BJ (cell line): ENCODE measurements around the gene UCHL3. TPM values are rescaled to one million over a fixed set of nuclear protein-coding genes. Genes with fewer than 3 reads are reported as not detected.

ENCODE experiments used
- CTCF ChIA-PET: fragments of 350-600 bp; formaldehyde crosslinking; extraction: SDS; loops from one replicate; lab custom pipeline; 2021; ENCODE audit warnings: antibody characterized with exemption, inconsistent platforms; lab: Yijun Ruan, JAX
- POLR2A ChIA-PET: fragments of 300-600 bp; sonication (Branson Sonifier 250); formaldehyde crosslinking; extraction: SDS; loops from one replicate; lab custom pipeline; 2021; ENCODE audit warnings: antibody characterized with exemption; lab: Charles Lee
- DNase-seq: peaks from one replicate; pipeline ENCODE4 v3.0.0-alpha.2; 2011; ENCODE audit warnings: low read depth
- H3K27me3 ChIP-seq: 2 replicates; pipeline ENCODE4 v1.6.0; 2011; ENCODE audit warnings: low read length; ENCODE audit not compliant: control insufficient read depth, insufficient read depth
- H3K36me3 ChIP-seq: 2 replicates; pipeline ENCODE4 v1.5.1; 2011; ENCODE audit warnings: low read length; ENCODE audit not compliant: control insufficient read depth, insufficient read depth
- H3K4me3 ChIP-seq: 2 replicates; pipeline ENCODE4 v1.5.1; 2011; ENCODE audit warnings: low read depth, mild to moderate bottlenecking, control low read depth, low read length
- polyA plus RNA-seq: library from polyadenylated mRNA; depleted of rRNA; stranded (reverse); fragments of >200 nt; gene quantifications from 2 replicates; pipeline ENCODE4 v1.2.3, GENCODE V29; 2011
- TF ChIP-seq, protein P1 (sequence below): IDR thresholded peaks from 2 replicates; pipeline ENCODE4 v1.5.1; 2011; ENCODE audit warnings: low read depth, mild to moderate bottlenecking, control low read depth, inconsistent platforms, low read length, moderate library complexity; ENCODE audit not compliant: insufficient read depth

The UCHL3 gene
- polyA plus RNA-seq, 1 experiment = 24.4 TPM

DNA sequence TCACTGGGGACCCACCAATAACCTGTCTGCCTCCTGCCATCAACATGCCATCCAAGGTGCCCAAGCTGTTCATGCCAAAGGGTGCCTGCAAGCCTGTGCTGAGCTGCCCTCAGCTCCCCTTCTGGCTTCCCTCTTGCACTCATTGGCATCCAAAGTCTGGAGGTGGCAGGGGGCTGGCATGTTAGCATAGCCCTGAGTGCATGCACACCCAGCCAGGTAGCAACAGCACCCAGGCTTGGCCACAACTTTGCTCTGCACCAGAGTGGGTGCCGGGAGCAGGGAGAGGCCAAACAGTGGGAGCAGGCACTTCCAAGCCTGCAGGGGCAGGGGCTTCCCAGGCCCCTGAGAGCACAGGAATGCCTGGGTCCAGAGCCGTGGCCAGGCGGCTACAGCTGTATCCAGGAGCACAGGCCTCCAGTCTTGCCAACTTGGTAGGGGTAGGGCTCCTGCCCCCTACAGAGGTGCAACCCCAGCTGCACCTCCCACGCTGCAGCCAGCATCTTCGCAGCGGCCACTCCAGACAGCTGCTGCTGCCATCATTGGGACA is 41.5 kb upstream of the UCHL3 start:
- Histone ChIP-seq H3K36me3 (no peaks in the 10 kb centered on the region), H3K27me3 (no peaks in the 10 kb centered on the region), H3K4me3 (no peak overlapping the region)
- CTCF ChIA-PET = no interaction called here
- POLR2A ChIA-PET = no interaction called here
- DNase-seq = no peak
- TF ChIP-seq, protein P1, sequence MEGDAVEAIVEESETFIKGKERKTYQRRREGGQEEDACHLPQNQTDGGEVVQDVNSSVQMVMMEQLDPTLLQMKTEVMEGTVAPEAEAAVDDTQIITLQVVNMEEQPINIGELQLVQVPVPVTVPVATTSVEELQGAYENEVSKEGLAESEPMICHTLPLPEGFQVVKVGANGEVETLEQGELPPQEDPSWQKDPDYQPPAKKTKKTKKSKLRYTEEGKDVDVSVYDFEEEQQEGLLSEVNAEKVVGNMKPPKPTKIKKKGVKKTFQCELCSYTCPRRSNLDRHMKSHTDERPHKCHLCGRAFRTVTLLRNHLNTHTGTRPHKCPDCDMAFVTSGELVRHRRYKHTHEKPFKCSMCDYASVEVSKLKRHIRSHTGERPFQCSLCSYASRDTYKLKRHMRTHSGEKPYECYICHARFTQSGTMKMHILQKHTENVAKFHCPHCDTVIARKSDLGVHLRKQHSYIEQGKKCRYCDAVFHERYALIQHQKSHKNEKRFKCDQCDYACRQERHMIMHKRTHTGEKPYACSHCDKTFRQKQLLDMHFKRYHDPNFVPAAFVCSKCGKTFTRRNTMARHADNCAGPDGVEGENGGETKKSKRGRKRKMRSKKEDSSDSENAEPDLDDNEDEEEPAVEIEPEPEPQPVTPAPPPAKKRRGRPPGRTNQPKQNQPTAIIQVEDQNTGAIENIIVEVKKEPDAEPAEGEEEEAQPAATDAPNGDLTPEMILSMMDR = no peak

DNA sequence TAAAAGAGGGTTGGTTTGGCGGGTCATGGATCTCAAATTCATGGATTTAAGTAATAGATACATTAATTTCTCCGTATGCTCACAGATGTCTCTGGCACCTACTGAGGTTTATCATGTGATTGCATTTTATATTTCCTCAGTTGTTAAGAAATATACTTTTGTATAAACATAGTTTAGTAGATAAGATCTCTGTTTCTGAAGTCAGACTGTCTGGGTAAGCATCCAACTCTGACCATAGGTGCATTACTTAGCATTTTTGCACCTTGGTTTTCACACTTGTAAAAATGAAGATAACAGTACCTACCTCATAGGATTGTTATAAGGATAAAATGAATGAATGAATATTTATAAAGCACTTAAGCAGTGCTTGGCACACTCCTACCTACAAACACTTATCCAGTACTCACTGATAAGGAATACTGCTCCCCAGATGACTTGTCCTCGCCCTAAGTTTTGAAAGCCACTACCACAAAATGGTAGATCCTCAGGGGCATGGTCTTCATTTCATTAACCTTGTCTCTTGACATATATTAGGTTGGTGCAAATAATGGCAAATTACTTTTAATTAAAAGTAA is 38.5 kb upstream of the UCHL3 start:
- Histone ChIP-seq H3K36me3 (no peaks in the 10 kb centered on the region), H3K27me3 (no peaks in the 10 kb centered on the region), H3K4me3 (no peak overlapping the region)
- TF ChIP-seq, protein P1 = no peak
- no peak for DNase-seq
- CTCF ChIA-PET = interaction anchor here (1.3 kb wide), 1 partner anchor 29 kb away, joined by 5 read pairs; the partner anchor contains the start of gene TBC1D4
- POLR2A ChIA-PET = no interaction called here

DNA sequence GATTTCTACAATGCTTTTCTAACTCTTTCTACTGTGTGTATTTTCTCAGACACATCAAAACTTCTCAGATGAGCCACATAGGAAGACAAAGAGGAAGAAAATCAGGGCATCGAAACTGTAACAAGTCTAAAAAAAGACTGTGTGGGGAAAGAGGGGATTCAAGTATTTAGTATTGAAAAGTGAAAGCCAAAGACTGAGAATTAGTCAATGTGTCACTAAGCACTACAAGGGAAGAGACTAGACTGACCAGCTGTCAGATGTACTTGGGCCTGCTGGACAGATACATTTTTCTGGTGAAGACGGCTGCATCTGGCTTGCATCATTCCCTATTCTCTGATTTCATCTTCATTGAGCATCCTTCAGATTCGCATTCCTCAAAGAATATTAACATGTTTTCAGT is 37.3 kb upstream of the UCHL3 start:
- H3K36me3 ChIP-seq = no peaks in the 10 kb centered on the region
- CTCF ChIA-PET = interaction anchor here (1.2 kb wide), 1 partner anchor 10 kb away, joined by 4 read pairs; no protein-coding TSS in a partner anchor
- H3K27me3 ChIP-seq = no peaks in the 10 kb centered on the region
- H3K4me3 ChIP-seq = no peak overlapping the region
- TF ChIP-seq, protein P1 = no peak
- POLR2A ChIA-PET = no interaction called here
- DNase-seq = no peak

DNA sequence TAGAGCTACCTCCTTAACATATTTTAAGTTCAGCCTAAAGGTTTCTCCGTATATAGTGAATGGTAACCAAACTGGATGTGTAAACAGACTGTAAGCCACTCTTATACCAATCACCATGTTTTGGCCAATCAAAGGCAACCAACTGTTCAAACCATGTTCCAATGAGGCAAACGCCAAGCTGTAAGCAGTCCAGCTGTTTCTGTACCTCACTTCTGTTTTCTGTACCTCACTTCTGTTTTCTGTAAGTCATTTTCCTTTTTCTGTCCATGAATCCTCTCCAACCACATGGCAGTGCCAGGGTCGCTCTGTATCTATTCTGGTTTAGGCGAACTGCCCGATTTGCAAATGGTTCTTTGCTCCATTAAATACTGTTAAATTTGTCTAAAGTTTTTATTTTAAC is 36.3 kb upstream of the UCHL3 start:
- no peaks in the 10 kb centered on the region for H3K27me3 ChIP-seq
- TF ChIP-seq, protein P1 = no peak
- CTCF ChIA-PET = interaction anchor here (1.2 to 1.6 kb wide), 3 partner anchors 11 to 31 kb away, joined by 3 to 4 read pairs (median 4); partner anchors contain the start of gene TBC1D4
- POLR2A ChIA-PET = no interaction called here
- no peak for DNase-seq
- H3K36me3 ChIP-seq = no peaks in the 10 kb centered on the region
- no peak overlapping the region for H3K4me3 ChIP-seq

DNA sequence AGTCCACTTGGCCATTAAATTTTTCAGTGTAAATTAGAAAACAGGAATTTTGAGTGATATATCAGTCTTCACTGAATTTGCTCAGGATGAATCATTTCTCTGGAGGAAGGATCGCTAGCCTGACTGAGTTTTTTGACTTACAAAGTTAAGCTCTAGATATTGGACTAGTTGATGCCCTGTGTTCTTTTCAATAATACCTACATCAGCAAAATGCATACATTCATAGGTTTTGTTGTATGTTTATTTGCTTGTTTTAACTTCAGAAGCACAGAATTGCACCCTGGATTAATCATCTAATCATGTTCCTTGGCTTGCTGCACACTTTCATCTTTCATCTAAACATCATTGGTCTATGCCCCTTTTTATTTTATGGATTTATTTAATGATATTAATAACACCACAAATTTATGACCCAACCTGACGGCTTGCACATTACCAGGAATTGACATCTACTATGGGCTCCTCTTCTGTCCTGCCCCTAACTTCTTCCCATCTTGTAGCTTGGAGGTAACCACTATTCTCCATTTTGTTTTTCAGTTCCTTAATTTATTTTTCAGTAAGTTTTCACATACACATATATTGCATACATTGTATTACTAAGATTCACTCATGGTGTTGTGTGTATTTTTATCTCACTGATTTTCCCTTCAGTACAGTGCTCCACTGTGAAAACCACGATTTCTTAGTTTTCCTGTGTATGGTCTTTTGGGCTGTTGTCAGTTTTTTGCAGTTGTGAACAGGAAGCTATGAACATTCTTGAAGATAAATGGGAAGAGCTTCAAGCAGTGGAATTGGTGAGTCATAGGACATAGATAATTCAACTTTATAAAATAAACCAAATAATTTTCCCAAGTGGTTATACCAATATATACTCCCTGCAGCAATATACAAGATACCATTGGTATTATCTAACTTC is 35.3 kb upstream of the UCHL3 start:
- ChIA-PET CTCF (interaction anchor here (0.5 to 1.6 kb wide), 4 partner anchors 19 to 142 kb away, joined by 3 to 4 read pairs (median 3); partner anchors contain the start of gene TBC1D4), POLR2A (no interaction called here)
- TF ChIP-seq, protein P1 = no peak
- no peak for DNase-seq
- Histone ChIP-seq H3K4me3 (no peak overlapping the region), H3K36me3 (no peaks in the 10 kb centered on the region), H3K27me3 (no peaks in the 10 kb centered on the region)
